CD8-positive, alpha-beta memory T cell (primary cell): ENCODE data around the gene GPD1L. TPM values are rescaled to one million over a fixed set of nuclear protein-coding genes. Genes with fewer than 3 reads are reported as not detected.

Source experiments
- CTCF ChIA-PET: fragments of 350-600 bp; sonication (Branson Sonifier 250); formaldehyde crosslinking; loops from one replicate; lab custom pipeline; 2021; ENCODE audit warnings: antibody characterized with exemption; lab: Charles Lee
- POLR2A ChIA-PET: fragments of 350-600 bp; sonication (Branson Sonifier 250); formaldehyde crosslinking; loops from one replicate; lab custom pipeline; 2021; ENCODE audit warnings: antibody characterized with exemption; lab: Charles Lee
- DNase-seq, 5 donors: peaks; one replicate each; pipeline versions ENCODE4 v3.0.0 to v3.0.0-alpha.2; 2020 to 2022; ENCODE audit warnings: mixed read lengths in 1 of 5
- H3K27ac ChIP-seq: one replicate; pipeline ENCODE4 v1.7.0; 2013; ENCODE audit warnings: low read depth, mild to moderate bottlenecking, low read length, moderate library complexity
- H3K27me3 ChIP-seq: 2 replicates; pipeline ENCODE4 v1.7.0; 2013; ENCODE audit warnings: low read length, mild to moderate bottlenecking; ENCODE audit not compliant: insufficient read depth, poor library complexity, severe bottlenecking
- H3K36me3 ChIP-seq: 2 replicates; pipeline ENCODE4 v1.7.0; 2013; ENCODE audit warnings: mild to moderate bottlenecking, low read length, moderate library complexity; ENCODE audit not compliant: insufficient read depth
- H3K4me1 ChIP-seq: 2 replicates; pipeline ENCODE4 v1.7.0; 2013; ENCODE audit warnings: mild to moderate bottlenecking, low read length, moderate library complexity; ENCODE audit not compliant: insufficient read depth
- H3K4me3 ChIP-seq: 2 replicates; pipeline ENCODE4 v1.7.0; 2013; ENCODE audit warnings: mild to moderate bottlenecking, low read length
- H3K9me3 ChIP-seq: 2 replicates; pipeline ENCODE4 v1.7.0; 2013; ENCODE audit warnings: mild to moderate bottlenecking, low read length
- H3K27ac Mint-ChIP-seq, 8 donors: one replicate each; pipeline ENCODE4 v1.8.0; 2020 to 2021; ENCODE audit warnings: mixed read lengths in 8 of 8, mild to moderate bottlenecking in 6 of 8, inconsistent platforms in 3 of 8, moderate library complexity in 3 of 8
- H3K27me3 Mint-ChIP-seq, 2 donors: one replicate each; pipeline ENCODE4 v1.8.0; 2020 to 2021; ENCODE audit warnings: mixed read lengths in 2 of 2, mild to moderate bottlenecking in 1 of 2, moderate library complexity in 1 of 2
- H3K36me3 Mint-ChIP-seq, 3 donors: one replicate each; pipeline ENCODE4 v1.8.0; 2020 to 2021; ENCODE audit warnings: mixed read lengths in 3 of 3, inconsistent platforms in 1 of 3, mild to moderate bottlenecking in 1 of 3
- H3K4me1 Mint-ChIP-seq, 3 donors: one replicate each; pipeline ENCODE4 v1.8.0; 2020 to 2021; ENCODE audit warnings: mixed read lengths in 3 of 3, inconsistent platforms in 1 of 3, mild to moderate bottlenecking in 1 of 3
- H3K4me3 Mint-ChIP-seq, 7 donors: one replicate each; pipeline ENCODE4 v1.8.0; 2020 to 2021; ENCODE audit warnings: mixed read lengths in 7 of 7, mild to moderate bottlenecking in 6 of 7, moderate library complexity in 4 of 7, inconsistent platforms in 2 of 7
- H3K9me3 Mint-ChIP-seq, 5 donors: one replicate each; pipeline ENCODE4 v1.8.0; 2020 to 2022; ENCODE audit warnings: mixed read lengths in 5 of 5, mild to moderate bottlenecking in 3 of 5, moderate library complexity in 2 of 5, inconsistent platforms in 1 of 5
- polyA plus RNA-seq: library from polyadenylated mRNA; unstranded; fragments of 300-500 nt; fragmentation: Illumina TruSeq; gene quantifications from one replicate; pipeline ENCODE4 v1.2.3, GENCODE V29; 2021
- total RNA-seq, 2 experiments: library from RNA; stranded (reverse); gene quantifications; one replicate each; pipeline ENCODE4 v1.2.3, GENCODE V29; 2021

GPD1L gene
- total and polyA plus RNA-seq, 3 experiments from 2014 or later: 13.9 to 20.9 (median 16.1) TPM

GRCh38 chr3:32078085-32078634 lies 28.3 kb upstream of the GPD1L start:
- CTCF ChIA-PET: no interaction called here
- no peaks in the 10 kb centered on the region for H3K4me1 Mint-ChIP-seq
- H3K27me3 Mint-ChIP-seq: peaks cover 5 to 12% of the 10 kb centered on the region in 2 donors

GRCh38 chr3:32078864-32079263 lies 27.6 kb upstream of the GPD1L start:
- Mint-ChIP-seq H3K36me3 (peaks cover 0 to 2% (median 0%) of the 10 kb centered on the region in 3 donors), H3K27me3 (peaks cover 5 to 12% of the 10 kb centered on the region in 2 donors), H3K9me3 (peaks cover 0 to 1% (median 0%) of the 10 kb centered on the region in 5 donors), H3K4me3 (no peak overlapping the region), H3K4me1 (no peaks in the 10 kb centered on the region), H3K27ac (no peak overlapping the region)
- no peaks in the 10 kb centered on the region for H3K27me3 ChIP-seq
- ChIA-PET POLR2A (no interaction called here), CTCF (no interaction called here)
- no peaks in the 10 kb centered on the region for H3K36me3 ChIP-seq
- H3K4me1 ChIP-seq: no peaks in the 10 kb centered on the region
- no peak overlapping the region for H3K27ac ChIP-seq
- no peak overlapping the region for H3K4me3 ChIP-seq
- DNase-seq: no peak
- no peaks in the 10 kb centered on the region for H3K9me3 ChIP-seq

More at GRCh38 chr3:32078085-32078634, 28.3 kb upstream of the GPD1L start:
- no peak for DNase-seq
- Mint-ChIP-seq H3K27ac (no peak overlapping the region), H3K36me3 (no peaks in the 10 kb centered on the region), H3K4me3 (no peak overlapping the region), H3K9me3 (no peaks in the 10 kb centered on the region)
- POLR2A ChIA-PET: no interaction called here
- Histone ChIP-seq H3K27ac (no peak overlapping the region), H3K4me3 (no peak overlapping the region), H3K4me1 (no peaks in the 10 kb centered on the region), H3K9me3 (no peaks in the 10 kb centered on the region), H3K36me3 (no peaks in the 10 kb centered on the region), H3K27me3 (no peaks in the 10 kb centered on the region)

DNA sequence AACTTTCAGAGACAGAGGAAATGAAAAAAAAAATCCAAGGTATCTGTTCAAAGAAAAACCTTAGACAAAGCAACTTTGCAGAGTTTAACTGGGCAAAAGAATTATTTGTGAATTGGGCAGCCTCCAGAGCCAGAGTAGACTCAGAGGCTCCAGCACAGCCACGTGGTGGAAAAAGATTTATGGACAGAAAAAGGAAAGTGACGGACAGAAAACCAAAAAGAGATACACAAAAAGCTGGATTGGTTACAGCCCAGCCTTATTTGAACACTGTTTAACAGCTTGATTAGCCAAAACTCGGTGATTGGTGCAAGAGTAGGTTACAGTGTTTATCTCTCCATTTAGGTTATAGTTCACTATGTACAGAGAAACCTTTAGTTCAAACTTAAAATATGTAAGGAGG lies 23.7 kb upstream of the GPD1L start:
- Histone ChIP-seq H3K4me3 (no peak overlapping the region), H3K27me3 (no peaks in the 10 kb centered on the region), H3K27ac (no peak overlapping the region), H3K9me3 (no peaks in the 10 kb centered on the region), H3K4me1 (no peaks in the 10 kb centered on the region), H3K36me3 (no peaks in the 10 kb centered on the region)
- peaks cover 0 to 2% (median 0%) of the 10 kb centered on the region in 5 donors for H3K9me3 Mint-ChIP-seq
- CTCF ChIA-PET: no interaction called here
- POLR2A ChIA-PET: no interaction called here
- H3K36me3 Mint-ChIP-seq: peaks cover 0 to 11% (median 0%) of the 10 kb centered on the region in 3 donors
- no peak overlapping the region for H3K27ac Mint-ChIP-seq
- peaks cover 5 to 12% of the 10 kb centered on the region in 2 donors for H3K27me3 Mint-ChIP-seq
- no peaks in the 10 kb centered on the region for H3K4me1 Mint-ChIP-seq
- H3K4me3 Mint-ChIP-seq: no peak overlapping the region
- no peak for DNase-seq

DNA sequence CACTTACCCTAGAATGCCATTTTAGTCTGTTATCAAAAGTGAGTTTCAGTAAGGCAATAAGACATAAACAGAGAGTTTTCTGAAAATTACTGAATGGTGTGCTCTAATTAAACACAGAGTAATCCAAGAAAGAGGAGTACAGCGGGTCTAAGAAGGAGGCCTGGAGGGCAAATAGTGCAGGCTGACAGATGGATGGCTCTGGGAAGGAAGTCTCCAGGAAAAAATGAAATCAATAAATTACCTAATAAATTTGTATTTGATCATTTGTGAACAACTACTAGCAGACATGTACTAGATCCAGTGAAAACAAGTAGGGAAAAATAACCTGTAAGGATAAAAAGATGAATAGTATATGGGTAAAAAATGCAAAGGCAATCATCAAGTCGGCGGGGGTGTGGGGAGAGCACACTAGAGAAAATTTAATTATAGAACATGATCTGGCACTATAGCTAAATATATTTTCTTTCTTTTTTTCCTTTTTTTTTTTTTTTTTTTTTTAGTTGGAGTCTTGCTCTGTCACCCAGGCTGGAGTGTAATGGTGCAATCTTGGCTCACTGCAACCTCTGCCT lies 22.6 kb upstream of the GPD1L start:
- no peak for DNase-seq
- H3K4me1 Mint-ChIP-seq: no peaks in the 10 kb centered on the region
- H3K27me3 ChIP-seq: no peaks in the 10 kb centered on the region
- no peak overlapping the region for H3K4me3 ChIP-seq
- ChIA-PET CTCF (no interaction called here), POLR2A (no interaction called here)
- no peak overlapping the region for H3K4me3 Mint-ChIP-seq
- no peaks in the 10 kb centered on the region for H3K36me3 ChIP-seq
- peaks cover 0 to 18% (median 0%) of the 10 kb centered on the region in 3 donors for H3K36me3 Mint-ChIP-seq
- H3K27ac ChIP-seq: no peak overlapping the region
- H3K9me3 ChIP-seq: no peaks in the 10 kb centered on the region
- peaks cover 5 to 17% of the 10 kb centered on the region in 2 donors for H3K27me3 Mint-ChIP-seq
- no peak overlapping the region for H3K27ac Mint-ChIP-seq
- H3K9me3 Mint-ChIP-seq: peaks cover 0 to 2% (median 0%) of the 10 kb centered on the region in 5 donors
- no peaks in the 10 kb centered on the region for H3K4me1 ChIP-seq

GRCh38 chr3:32084870-32085269 lies 21.6 kb upstream of the GPD1L start:
- Histone ChIP-seq H3K27ac (no peak overlapping the region), H3K27me3 (no peaks in the 10 kb centered on the region), H3K36me3 (no peaks in the 10 kb centered on the region), H3K4me1 (no peaks in the 10 kb centered on the region), H3K9me3 (no peaks in the 10 kb centered on the region), H3K4me3 (no peak overlapping the region)
- no peak overlapping the region for H3K4me3 Mint-ChIP-seq
- H3K4me1 Mint-ChIP-seq: no peaks in the 10 kb centered on the region
- ChIA-PET CTCF (no interaction called here), POLR2A (no interaction called here)
- no peak for DNase-seq
- H3K27ac Mint-ChIP-seq: no peak overlapping the region
- peaks cover 0 to 3% (median 2%) of the 10 kb centered on the region in 5 donors for H3K9me3 Mint-ChIP-seq
- H3K36me3 Mint-ChIP-seq: peaks cover 0 to 27% (median 2%) of the 10 kb centered on the region in 3 donors
- peaks cover 5 to 20% of the 10 kb centered on the region in 2 donors for H3K27me3 Mint-ChIP-seq

DNA sequence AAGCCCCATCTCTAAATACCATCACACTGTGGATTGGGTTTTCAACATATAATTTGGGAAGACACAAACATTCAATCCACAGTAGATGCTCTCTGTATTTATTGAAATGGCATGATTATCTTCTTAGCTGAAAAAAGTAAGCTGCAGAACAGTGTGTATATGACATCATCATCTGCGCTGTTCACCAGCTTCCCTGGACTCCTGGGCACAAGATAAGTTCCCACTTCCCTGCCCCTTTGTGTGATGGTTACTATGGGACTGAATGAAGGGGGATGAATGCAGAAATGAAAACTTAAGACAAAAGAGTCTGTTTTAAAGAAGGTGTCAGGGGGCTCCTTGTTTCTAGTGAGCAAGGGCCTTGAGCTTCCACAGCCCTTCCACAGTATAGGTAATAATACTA lies 20.0 kb upstream of the GPD1L start:
- peaks cover 0 to 28% (median 2%) of the 10 kb centered on the region in 3 donors for H3K36me3 Mint-ChIP-seq
- Histone ChIP-seq H3K4me1 (peaks cover 3% of the 10 kb centered on the region), H3K9me3 (no peaks in the 10 kb centered on the region), H3K4me3 (no peak overlapping the region), H3K27ac (no peak overlapping the region), H3K27me3 (no peaks in the 10 kb centered on the region), H3K36me3 (no peaks in the 10 kb centered on the region)
- peaks cover 2 to 12% of the 10 kb centered on the region in 2 donors for H3K27me3 Mint-ChIP-seq
- ChIA-PET CTCF (no interaction called here), POLR2A (no interaction called here)
- H3K27ac Mint-ChIP-seq: peak overlapping the region in 1 of 8 donors; percentile 38
- DNase-seq: no peak
- no peak overlapping the region for H3K4me3 Mint-ChIP-seq
- H3K9me3 Mint-ChIP-seq: peaks cover 0 to 3% (median 2%) of the 10 kb centered on the region in 5 donors
- H3K4me1 Mint-ChIP-seq: peaks cover 2 to 9% (median 6%) of the 10 kb centered on the region in 3 donors

DNA sequence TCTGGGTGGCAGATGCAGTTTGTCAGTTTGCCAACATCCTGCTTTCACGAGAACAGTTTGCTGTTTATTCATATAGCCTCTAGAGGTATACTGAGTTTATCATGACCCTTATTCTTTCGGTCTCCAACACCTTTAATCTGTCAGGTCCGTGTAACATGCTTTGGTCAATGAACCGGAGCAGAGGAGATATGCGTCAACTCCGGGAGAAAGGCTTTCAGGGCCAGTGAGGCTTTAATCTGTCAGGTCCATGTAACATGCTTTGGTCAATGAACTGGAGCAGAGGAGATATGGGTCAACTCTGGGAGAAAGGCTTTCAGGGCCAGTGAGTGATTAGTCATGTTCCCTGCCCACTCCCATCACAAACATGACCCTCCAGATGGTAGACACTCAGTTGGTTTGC lies 16.9 kb upstream of the GPD1L start:
- Histone ChIP-seq H3K27me3 (no peaks in the 10 kb centered on the region), H3K4me3 (no peak overlapping the region), H3K36me3 (no peaks in the 10 kb centered on the region), H3K27ac (no peak overlapping the region), H3K9me3 (no peaks in the 10 kb centered on the region), H3K4me1 (peaks cover 6% of the 10 kb centered on the region)
- no peak for DNase-seq
- Mint-ChIP-seq H3K4me3 (no peak overlapping the region), H3K4me1 (peaks cover 9 to 18% (median 9%) of the 10 kb centered on the region in 3 donors), H3K27ac (no peak overlapping the region), H3K36me3 (peaks cover 0 to 25% (median 2%) of the 10 kb centered on the region in 3 donors), H3K27me3 (peaks cover 9 to 28% of the 10 kb centered on the region in 2 donors), H3K9me3 (peaks cover 0 to 3% (median 0%) of the 10 kb centered on the region in 5 donors)
- POLR2A ChIA-PET: no interaction called here
- CTCF ChIA-PET: no interaction called here

DNA sequence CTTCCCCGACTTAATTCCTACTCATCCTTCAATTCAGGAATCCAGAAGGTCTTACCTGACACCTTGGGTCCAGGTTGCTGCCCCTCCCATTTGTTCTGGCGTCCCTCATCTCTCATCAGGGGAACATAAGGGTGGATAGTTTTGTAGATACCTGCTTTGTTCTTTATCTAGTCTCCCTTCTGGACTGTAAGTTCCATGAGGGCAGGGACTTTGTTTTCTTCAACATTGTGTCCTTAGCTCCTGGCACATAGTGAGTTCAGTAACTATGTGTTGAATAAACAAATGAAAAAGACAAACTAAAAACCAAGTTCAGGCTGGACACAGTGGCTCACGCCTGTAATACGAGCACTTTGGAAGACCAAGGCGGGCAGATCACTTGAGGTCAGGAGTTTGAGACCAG lies 13.2 kb upstream of the GPD1L start:
- CTCF ChIA-PET: no interaction called here
- peaks cover 9 to 18% (median 12%) of the 10 kb centered on the region in 3 donors for H3K4me1 Mint-ChIP-seq
- no peaks in the 10 kb centered on the region for H3K36me3 ChIP-seq
- DNase-seq: no peak
- peaks cover 0 to 23% (median 4%) of the 10 kb centered on the region in 3 donors for H3K36me3 Mint-ChIP-seq
- H3K27me3 ChIP-seq: no peaks in the 10 kb centered on the region
- no peak overlapping the region for H3K4me3 ChIP-seq
- peaks cover 0 to 3% (median 0%) of the 10 kb centered on the region in 5 donors for H3K9me3 Mint-ChIP-seq
- POLR2A ChIA-PET: no interaction called here
- H3K9me3 ChIP-seq: no peaks in the 10 kb centered on the region
- no peak overlapping the region for H3K27ac Mint-ChIP-seq
- peak overlapping the region in 1 of 7 donors; percentile 35 for H3K4me3 Mint-ChIP-seq
- peaks cover 15 to 28% of the 10 kb centered on the region in 2 donors for H3K27me3 Mint-ChIP-seq
- H3K27ac ChIP-seq: no peak overlapping the region
- peaks cover 6% of the 10 kb centered on the region for H3K4me1 ChIP-seq
